Uterus (tissue), 4 donors: ENCODE data around the gene LCN1. TPM values are rescaled to one million over a fixed set of nuclear protein-coding genes. Genes with fewer than 3 reads are reported as not detected.
A peak's percentile ranks its signal among the peaks of the same experiment; 100 is the strongest.

Experiments
- DNase-seq, 2 donors: peaks; one replicate each; pipeline ENCODE4 v3.0.0-alpha.2; 2019 to 2020
- H3K27ac ChIP-seq, 2 donors: fragments of 200-600 bp; sonication (generic); 1 replicate in 1 of 2; 2 replicates in 1 of 2; pipeline ENCODE4 v1.5.1; 2016 to 2018
- H3K27me3 ChIP-seq, 2 donors: fragments of 200-600 bp; sonication (generic); one replicate each; pipeline ENCODE4 v1.5.1; 2018 to 2019; ENCODE audit warnings: control low read depth in 1 of 2
- H3K36me3 ChIP-seq, 2 donors: fragments of 200-600 bp; sonication (generic); one replicate each; pipeline ENCODE4 v1.5.1; 2019; ENCODE audit warnings: control low read depth in 1 of 2
- H3K4me1 ChIP-seq, 2 donors: fragments of 200-600 bp; sonication (generic); one replicate each; pipeline ENCODE4 v1.5.1; 2018 to 2019; ENCODE audit warnings: control low read depth in 1 of 2
- H3K4me3 ChIP-seq, 2 donors: fragments of 200-600 bp; sonication (generic); 1 replicate in 1 of 2; 2 replicates in 1 of 2; pipeline ENCODE4 v1.5.1; 2018 to 2019; ENCODE audit warnings: mild to moderate bottlenecking in 1 of 2
- H3K9me3 ChIP-seq, 2 donors: fragments of 200-600 bp; sonication (generic); one replicate each; pipeline ENCODE4 v1.5.1; 2019; ENCODE audit warnings: control low read depth in 1 of 2
- CTCF ChIP-seq, 4 experiments: fragments of 200-600 bp in 2 of 4; fragments of 450-650 bp in 2 of 4; sonication (generic) in 2 of 4; IDR thresholded peaks; one replicate each; pipeline ENCODE4 v1.5.1; 2016 to 2019; ENCODE audit warnings: antibody characterized with exemption in 4 of 4, mild to moderate bottlenecking in 2 of 4, moderate library complexity in 1 of 4
- POLR2A ChIP-seq, 2 donors: fragments of 450-650 bp; IDR thresholded peaks; one replicate each; pipeline ENCODE4 v1.6.1; 2016; ENCODE audit warnings: antibody characterized with exemption in 2 of 2, mild to moderate bottlenecking in 1 of 2, moderate library complexity in 1 of 2
- intact Hi-C: fragments of 100-400 bp; cut with DNase I; formaldehyde crosslinking; loops from one replicate; pipeline ENCODE4 v1.15.1; 2023; ENCODE audit warnings: low total_unique reads
- total RNA-seq, 4 donors: library from RNA; depleted of rRNA in 3 of 4; stranded (reverse); fragments of >200 nt in 3 of 4; gene quantifications; one replicate each; pipeline versions ENCODE4 v1.1.0 to v1.2.4, GENCODE V29; 2014 to 2023
- donor health status: DM: yes; HTN: yes; CAD: no.

LCN1 gene
- total RNA-seq, 4 donors from 2014 or later = 2.2 TPM; not detected in 3

- intact Hi-C loops = no loop called here
- TF ChIP-seq CTCF (IDR thresholded peaks at IDR 0.05) = no peak
- TF ChIP-seq POLR2A (IDR thresholded peaks at IDR 0.05) = peak in 1 of 2 donors; percentile 12
- Histone ChIP-seq H3K36me3 (no peaks in the 10 kb centered on the region), H3K27me3 (no peaks in the 10 kb centered on the region), H3K27ac (no peak overlapping the region), H3K4me1 (peaks cover 2 to 16% of the 10 kb centered on the region in 2 donors), H3K9me3 (no peaks in the 10 kb centered on the region), H3K4me3 (no peak overlapping the region)
- DNase-seq = no peak
Measured at GRCh38 chr9:135505406-135506187, 15.6 kb upstream of the LCN1 start.

- Histone ChIP-seq H3K9me3 (no peaks in the 10 kb centered on the region), H3K27ac (no peak overlapping the region), H3K4me3 (no peak overlapping the region), H3K4me1 (peaks cover 2 to 10% of the 10 kb centered on the region in 2 donors), H3K27me3 (no peaks in the 10 kb centered on the region), H3K36me3 (no peaks in the 10 kb centered on the region)
- DNase-seq = no peak
- TF ChIP-seq CTCF (IDR thresholded peaks at IDR 0.05) (no peak), POLR2A (IDR thresholded peaks at IDR 0.05) (no peak)
- intact Hi-C loops = no loop called here
Measured at GRCh38 chr9:135506327-135507103, 14.7 kb upstream of the LCN1 start.

- DNase-seq = no peak
- Histone ChIP-seq H3K27ac (no peak overlapping the region), H3K9me3 (no peaks in the 10 kb centered on the region), H3K4me1 (peaks cover 0 to 2% of the 10 kb centered on the region in 2 donors), H3K4me3 (no peak overlapping the region), H3K36me3 (no peaks in the 10 kb centered on the region), H3K27me3 (no peaks in the 10 kb centered on the region)
- intact Hi-C loops = no loop called here
- no peak for TF ChIP-seq CTCF (IDR thresholded peaks at IDR 0.05)
- no peak for TF ChIP-seq POLR2A (IDR thresholded peaks at IDR 0.05)
Measured at GRCh38 chr9:135507104-135508035, 13.9 kb upstream of the LCN1 start.

GRCh38 chr9:135508211-135508820 is 12.9 kb upstream of the LCN1 start:
- no peaks in the 10 kb centered on the region for H3K36me3 ChIP-seq
- no peaks in the 10 kb centered on the region for H3K4me1 ChIP-seq
- H3K27me3 ChIP-seq = no peaks in the 10 kb centered on the region
- DNase-seq = no peak
- no peak overlapping the region for H3K27ac ChIP-seq
- no peak for TF ChIP-seq POLR2A (IDR thresholded peaks at IDR 0.05)
- TF ChIP-seq CTCF (IDR thresholded peaks at IDR 0.05) = no peak
- intact Hi-C loops = no loop called here
- H3K4me3 ChIP-seq = no peak overlapping the region
- H3K9me3 ChIP-seq = no peaks in the 10 kb centered on the region
